Naive B cell (primary cell): ENCODE results near the gene SULT1A3. TPM values are rescaled to one million over a fixed set of nuclear protein-coding genes. Genes with fewer than 3 reads are reported as not detected.
A peak's percentile ranks its signal among the peaks of the same experiment; 100 is the strongest.
"Not testable (repeated sequence)": the region's sequence is repeated elsewhere in the genome, so short reads cannot be mapped to it uniquely, and the experiment has no call there.

Experiments
- ATAC-seq, 2 donors: fragments of 150-1000 bp; cut with Tn5 transposase; 2 replicates each; pipeline ENCODE4 v1.10.0; 2021; ENCODE audit warnings: low read depth in 2 of 2, mild to moderate bottlenecking in 2 of 2, moderate library complexity in 2 of 2
- DNase-seq: peaks from one replicate; pipeline ENCODE4 v3.0.0; 2022
- H3K27ac Mint-ChIP-seq, 6 donors: one replicate each; pipeline ENCODE4 v1.8.0; 2020 to 2022; ENCODE audit warnings: mild to moderate bottlenecking in 6 of 6, mixed read lengths in 6 of 6, moderate library complexity in 5 of 6, inconsistent platforms in 2 of 6
- H3K27me3 Mint-ChIP-seq, 3 donors: one replicate each; pipeline ENCODE4 v1.8.0; 2021 to 2022; ENCODE audit warnings: mixed read lengths in 3 of 3, mild to moderate bottlenecking in 1 of 3
- H3K36me3 Mint-ChIP-seq, 2 donors: one replicate each; pipeline ENCODE4 v1.8.0; 2020 to 2022; ENCODE audit warnings: mixed read lengths in 2 of 2, inconsistent platforms in 1 of 2, mild to moderate bottlenecking in 1 of 2
- H3K4me1 Mint-ChIP-seq, 3 donors: one replicate each; pipeline ENCODE4 v1.8.0; 2020 to 2022; ENCODE audit warnings: mixed read lengths in 3 of 3, inconsistent platforms in 1 of 3, mild to moderate bottlenecking in 1 of 3, moderate library complexity in 1 of 3
- H3K4me3 Mint-ChIP-seq, 8 donors: one replicate each; pipeline ENCODE4 v1.8.0; 2020 to 2022; ENCODE audit warnings: mild to moderate bottlenecking in 8 of 8, mixed read lengths in 8 of 8, moderate library complexity in 8 of 8, inconsistent platforms in 2 of 8
- H3K9me3 Mint-ChIP-seq, 7 donors: one replicate each; pipeline ENCODE4 v1.8.0; 2020 to 2022; ENCODE audit warnings: mixed read lengths in 7 of 7, mild to moderate bottlenecking in 5 of 7, inconsistent platforms in 2 of 7, moderate library complexity in 1 of 7
- polyA plus RNA-seq, 6 donors: library from polyadenylated mRNA; unstranded; fragments of 300-500 nt; fragmentation: Illumina TruSeq; gene quantifications; one replicate each; pipeline ENCODE4 v1.2.3, GENCODE V29; 2021; ENCODE audit warnings: low read depth in 6 of 6

SULT1A3 gene
- 1 to 10 TPM in 3 of 6 donors, under 1 TPM in 1, not detected in 2; 0.69 to 6.5 (median 2.5) TPM for polyA plus RNA-seq

DNA sequence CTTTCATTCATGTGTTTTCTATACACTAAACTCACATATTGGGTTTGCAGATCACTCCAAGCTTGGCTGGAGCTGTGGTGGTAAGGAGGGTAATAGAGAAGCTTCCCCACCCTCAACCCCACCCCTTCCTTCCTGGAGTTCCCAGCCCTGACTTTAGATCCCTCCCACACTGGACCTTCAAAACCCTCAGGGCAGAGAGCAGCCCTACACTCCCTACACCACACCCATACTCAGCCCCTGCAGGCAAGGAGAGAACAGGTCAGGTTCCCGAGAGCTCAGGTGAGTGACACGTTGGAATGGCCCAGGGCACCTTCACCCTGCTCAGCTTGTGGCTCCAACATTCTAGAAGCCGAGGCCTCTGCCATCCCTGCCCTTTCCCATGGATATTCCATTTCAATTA lies at the start of gene SULT1A3:
Gene SULT1A3 (plus strand): TSS at position 207 of the 400 bp plus-strand sequence. CDS start 1,474 bp downstream, outside the sequence.
- H3K27ac Mint-ChIP-seq, H3K36me3 Mint-ChIP-seq, DNase-seq, ATAC-seq, H3K27me3 Mint-ChIP-seq, H3K4me3 Mint-ChIP-seq, H3K9me3 Mint-ChIP-seq, H3K4me1 Mint-ChIP-seq: not testable (repeated sequence)

DNA sequence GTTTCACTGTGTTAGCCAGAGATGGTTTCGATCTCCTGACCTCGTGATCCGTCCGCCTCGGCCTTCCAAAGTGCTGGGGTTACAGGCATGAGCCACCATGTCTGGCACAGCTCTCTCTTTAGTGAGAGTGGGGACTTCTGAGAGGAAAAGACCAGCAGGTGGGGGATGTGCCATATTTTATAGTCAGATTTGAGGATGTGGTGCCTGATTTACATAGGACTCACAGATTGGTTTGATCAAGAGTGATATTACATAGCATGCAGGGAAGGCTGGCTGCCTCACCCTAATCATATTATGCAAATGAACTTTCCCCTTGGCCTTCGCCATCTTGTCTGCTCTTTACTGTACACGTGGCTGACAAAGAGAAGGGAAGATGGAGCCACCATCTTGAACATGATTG lies 48.0 kb upstream of the SULT1A3 start:
- Mint-ChIP-seq H3K27ac (peak overlapping the region in 1 of 6 donors; percentile 62), H3K27me3 (no peaks in the 10 kb centered on the region), H3K4me1 (peaks cover 0 to 7% (median 6%) of the 10 kb centered on the region in 3 donors), H3K36me3 (peaks cover 0 to 5% of the 10 kb centered on the region in 2 donors), H3K4me3 (peak overlapping the region in 1 of 8 donors; percentile 20), H3K9me3 (peaks cover 0 to 19% (median 7%) of the 10 kb centered on the region in 7 donors)
- ATAC-seq: peak; percentile 41 to 49
- no peak for DNase-seq

DNA sequence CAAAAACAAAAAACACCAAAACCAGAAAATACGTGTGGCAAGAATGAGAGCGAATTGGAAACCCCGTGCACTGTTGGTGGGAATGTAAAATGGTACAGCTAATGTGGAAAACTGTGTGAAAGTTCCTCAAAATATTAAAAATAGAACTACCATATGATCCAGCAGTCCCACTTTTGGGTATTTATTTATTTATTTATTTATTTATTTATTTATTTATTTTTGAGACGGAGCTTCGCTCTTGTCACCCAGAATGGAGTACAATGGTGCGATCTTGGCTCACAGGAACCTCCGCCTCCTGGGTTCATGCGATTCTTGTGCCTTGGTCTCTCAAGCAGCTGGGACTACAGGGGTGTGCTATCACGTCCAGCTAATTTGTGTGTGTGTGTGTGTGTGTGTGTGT lies 46.5 kb upstream of the SULT1A3 start:
- DNase-seq (no peak), ATAC-seq (no peak)
- Mint-ChIP-seq H3K27me3 (no peaks in the 10 kb centered on the region), H3K9me3 (peaks cover 0 to 19% (median 7%) of the 10 kb centered on the region in 7 donors), H3K36me3 (peaks cover 0 to 5% of the 10 kb centered on the region in 2 donors), H3K4me3 (no peak overlapping the region), H3K27ac (no peak overlapping the region), H3K4me1 (peaks cover 0 to 7% (median 6%) of the 10 kb centered on the region in 3 donors)

DNA sequence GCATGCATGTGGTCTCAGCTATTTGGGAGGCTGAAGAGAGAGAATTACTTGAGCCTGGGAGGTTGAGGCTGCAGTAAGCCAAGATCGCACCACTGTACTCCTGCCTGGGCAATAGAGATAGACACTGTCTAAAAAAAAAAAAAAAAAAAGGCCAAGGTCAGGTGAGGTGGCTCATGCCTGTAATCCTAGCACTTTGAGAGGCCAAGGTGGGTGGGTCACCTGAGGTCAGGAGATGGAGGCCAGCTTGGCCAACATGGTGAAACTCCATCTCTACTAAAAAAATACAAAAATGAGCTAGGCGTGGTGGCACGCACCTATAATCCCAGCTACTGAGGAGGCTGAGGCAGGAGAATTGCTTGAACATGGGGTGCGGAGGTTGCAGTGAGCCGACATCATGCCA lies 43.9 kb upstream of the SULT1A3 start:
- Mint-ChIP-seq H3K36me3 (no peaks in the 10 kb centered on the region), H3K27me3 (no peaks in the 10 kb centered on the region), H3K4me1 (peaks cover 0 to 7% (median 6%) of the 10 kb centered on the region in 3 donors), H3K27ac (peak overlapping the region in 1 of 6 donors; percentile 24), H3K4me3 (no peak overlapping the region), H3K9me3 (peaks cover 0 to 5% (median 2%) of the 10 kb centered on the region in 7 donors)
- DNase-seq: no peak
- ATAC-seq: no peak

DNA sequence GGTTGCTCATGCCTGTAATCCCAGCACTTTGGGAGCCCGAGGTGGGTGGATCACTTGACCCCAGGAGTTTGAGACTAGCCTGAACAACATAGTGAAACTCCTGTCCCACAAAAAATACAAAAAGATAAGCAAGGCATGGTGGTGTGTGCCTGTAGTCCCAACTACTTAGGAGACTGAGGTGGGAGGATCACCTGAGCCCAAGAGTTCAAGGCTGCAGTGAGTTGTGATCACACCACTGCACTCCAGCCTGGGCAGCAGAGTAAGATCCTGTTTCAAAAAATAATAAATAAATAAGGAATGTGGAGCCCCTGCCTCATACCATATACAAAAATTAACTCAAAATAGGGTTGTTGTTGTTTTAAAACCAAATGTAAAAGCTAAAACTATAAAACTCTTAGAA lies 41.8 kb upstream of the SULT1A3 start:
- Mint-ChIP-seq H3K36me3 (no peaks in the 10 kb centered on the region), H3K27ac (peak overlapping the region in 1 of 6 donors; percentile 32), H3K9me3 (no peaks in the 10 kb centered on the region), H3K4me3 (no peak overlapping the region), H3K27me3 (no peaks in the 10 kb centered on the region), H3K4me1 (no peaks in the 10 kb centered on the region)
- ATAC-seq (no peak), DNase-seq (no peak)

DNA sequence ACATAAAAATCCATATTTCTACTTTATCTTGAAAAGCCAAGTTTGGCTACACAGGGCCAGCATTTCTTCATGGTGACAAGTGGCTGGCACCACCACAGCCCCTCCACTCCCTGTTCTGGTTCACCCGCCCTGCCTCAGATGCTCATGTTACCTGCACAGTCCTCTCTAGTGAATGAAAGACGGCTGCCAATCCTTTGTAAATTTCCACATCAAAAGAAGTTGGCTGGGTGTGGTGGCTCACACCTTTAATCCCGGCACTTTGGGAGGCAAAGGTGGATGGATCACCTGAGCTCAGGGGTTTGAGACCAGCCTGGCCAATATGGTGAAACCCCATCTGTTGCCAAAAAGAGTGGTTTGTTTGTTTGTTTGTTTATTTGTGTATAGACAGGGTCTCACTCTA lies 35.5 kb upstream of the SULT1A3 start:
- DNase-seq (no peak), ATAC-seq (no peak)
- H3K36me3 Mint-ChIP-seq: no peaks in the 10 kb centered on the region
- no peak overlapping the region for H3K4me3 Mint-ChIP-seq
- H3K27ac Mint-ChIP-seq: peak overlapping the region in 2 of 6 donors; percentile 65 to 77
- H3K9me3 Mint-ChIP-seq: no peaks in the 10 kb centered on the region
- no peaks in the 10 kb centered on the region for H3K27me3 Mint-ChIP-seq
- H3K4me1 Mint-ChIP-seq: peaks cover 25 to 40% (median 29%) of the 10 kb centered on the region in 3 donors

DNA sequence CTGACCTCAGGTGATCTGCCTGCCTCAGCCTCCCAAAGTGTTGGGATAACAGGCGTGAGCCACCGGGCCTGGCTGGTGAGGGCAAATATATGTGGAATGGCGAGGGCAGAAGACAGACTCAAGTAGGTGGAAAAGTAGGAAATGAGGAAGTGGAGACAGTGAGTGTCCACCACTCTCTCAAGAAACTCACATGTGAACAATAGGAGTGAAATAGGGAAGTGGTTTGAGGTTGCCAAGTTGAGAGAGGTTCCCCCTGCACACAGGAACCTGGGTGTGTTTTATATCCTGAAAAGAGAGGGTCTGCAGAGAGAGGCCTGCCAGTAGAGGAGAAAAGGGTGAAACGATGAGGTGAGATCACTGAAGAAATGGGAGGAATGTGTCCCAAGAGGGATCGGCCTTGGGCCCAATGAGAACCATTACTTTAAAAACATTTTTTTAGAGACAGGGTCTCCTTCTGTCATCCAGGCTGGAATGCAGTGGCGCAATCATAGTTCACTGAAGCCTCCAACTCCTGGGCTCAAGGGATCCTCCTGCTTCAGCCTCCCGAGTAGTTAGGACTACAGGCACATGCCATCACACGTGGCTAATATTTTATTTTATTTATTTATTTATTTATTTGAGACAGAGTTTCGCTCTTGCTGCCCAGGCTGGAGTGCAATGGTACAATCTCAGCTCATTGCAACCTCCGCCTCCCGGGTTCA lies 32.7 kb upstream of the SULT1A3 start:
- peak; percentile 100 for ATAC-seq
- peaks cover 25 to 40% (median 29%) of the 10 kb centered on the region in 3 donors for H3K4me1 Mint-ChIP-seq
- no peaks in the 10 kb centered on the region for H3K27me3 Mint-ChIP-seq
- H3K36me3 Mint-ChIP-seq: no peaks in the 10 kb centered on the region
- peak overlapping the region in 5 of 6 donors; percentile 13 to 86 (median 81) for H3K27ac Mint-ChIP-seq
- H3K9me3 Mint-ChIP-seq: no peaks in the 10 kb centered on the region
- DNase-seq: peak; percentile 71
- H3K4me3 Mint-ChIP-seq: peak overlapping the region; percentile 3 to 93 (median 74)

DNA sequence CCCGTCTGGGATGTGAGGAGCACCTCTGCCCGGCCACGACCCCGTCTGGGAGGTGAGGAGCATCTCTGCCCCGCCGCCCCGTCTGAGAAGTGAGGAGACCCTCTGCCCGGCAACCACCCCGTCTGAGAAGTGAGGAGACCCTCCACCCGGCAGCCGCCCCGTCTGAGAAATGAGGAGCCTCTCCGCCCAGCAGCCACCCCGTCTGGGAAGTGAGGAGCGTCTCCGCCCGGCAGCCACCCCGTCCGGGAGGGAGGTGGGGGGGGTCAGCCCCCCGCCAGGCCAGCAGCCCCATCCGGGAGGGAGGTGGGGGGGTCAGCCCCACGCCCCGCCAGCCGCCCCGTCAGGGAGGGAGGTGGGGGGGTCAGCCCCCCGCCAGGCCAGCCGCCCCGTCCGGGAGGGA lies 30.3 kb upstream of the SULT1A3 start:
- not testable (repeated sequence) for ATAC-seq, H3K4me3 Mint-ChIP-seq, H3K36me3 Mint-ChIP-seq, H3K27ac Mint-ChIP-seq, H3K27me3 Mint-ChIP-seq, DNase-seq, H3K9me3 Mint-ChIP-seq
- H3K4me1 Mint-ChIP-seq: peaks cover 25 to 37% (median 29%) of the 10 kb centered on the region in 3 donors

DNA sequence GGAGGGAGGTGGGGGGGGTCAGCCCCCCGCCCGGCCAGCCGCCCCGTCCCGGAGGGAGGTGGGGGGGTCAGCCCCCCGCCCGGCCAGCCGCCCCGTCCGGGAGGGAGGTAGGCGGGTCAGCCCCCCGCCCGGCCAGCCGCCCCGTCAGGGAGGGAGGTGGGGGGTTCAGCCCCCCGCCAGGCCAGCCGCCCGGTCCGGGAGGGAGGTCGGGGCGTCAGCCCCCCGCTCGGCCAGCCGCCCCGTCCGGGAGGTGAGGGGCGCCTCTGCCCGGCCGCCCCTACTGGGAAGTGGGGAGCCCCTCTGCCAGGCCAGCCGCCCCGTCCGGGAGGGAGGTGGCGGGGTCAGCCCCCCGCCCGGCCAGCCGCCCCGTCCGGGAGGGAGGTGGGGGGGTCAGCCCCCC lies 29.6 kb upstream of the SULT1A3 start:
- not testable (repeated sequence) for ATAC-seq, H3K9me3 Mint-ChIP-seq, H3K4me3 Mint-ChIP-seq, H3K27ac Mint-ChIP-seq, H3K27me3 Mint-ChIP-seq, H3K36me3 Mint-ChIP-seq, DNase-seq
- H3K4me1 Mint-ChIP-seq: peaks cover 25 to 36% (median 29%) of the 10 kb centered on the region in 3 donors

DNA sequence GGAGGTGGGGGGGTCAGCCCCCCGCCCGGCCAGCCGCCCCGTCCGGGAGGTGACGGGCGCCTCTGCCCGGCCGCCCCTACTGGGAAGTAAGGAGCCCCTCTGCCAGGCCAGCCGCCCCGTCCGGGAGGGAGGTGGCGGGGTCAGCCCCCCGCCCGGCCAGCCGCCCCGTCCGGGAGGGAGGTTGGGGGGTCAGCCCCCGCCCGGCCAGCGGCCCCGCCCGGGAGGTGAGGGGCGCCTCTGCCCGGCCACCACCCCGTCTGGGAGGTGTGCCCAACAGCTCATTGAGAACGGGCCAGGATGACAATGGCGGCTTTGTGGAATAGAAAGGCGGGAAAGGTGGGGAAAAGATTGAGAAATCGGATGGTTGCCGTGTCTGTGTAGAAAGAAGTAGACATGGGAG lies 28.9 kb upstream of the SULT1A3 start:
- not testable (repeated sequence) for DNase-seq, H3K27me3 Mint-ChIP-seq, H3K36me3 Mint-ChIP-seq, H3K9me3 Mint-ChIP-seq, ATAC-seq, H3K27ac Mint-ChIP-seq, H3K4me3 Mint-ChIP-seq
- peaks cover 20 to 29% (median 23%) of the 10 kb centered on the region in 3 donors for H3K4me1 Mint-ChIP-seq

DNA sequence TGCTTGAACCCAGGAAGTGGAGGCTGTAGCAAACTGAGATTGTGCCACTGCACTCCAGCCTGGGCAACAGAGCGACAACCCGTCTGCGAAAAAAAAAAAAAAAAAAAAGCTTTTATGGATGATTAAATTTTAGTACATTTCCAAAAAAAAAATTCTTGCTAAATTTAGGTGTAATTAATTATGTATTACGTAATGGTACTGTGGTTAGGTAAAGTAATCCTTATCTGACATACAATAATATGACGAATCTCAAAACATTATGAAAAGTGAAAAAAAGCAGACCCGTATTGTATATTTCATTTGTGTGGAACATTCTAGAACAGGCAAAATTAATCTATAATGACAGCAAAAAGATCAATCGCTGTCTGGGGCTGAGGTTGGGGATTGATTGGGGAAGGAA lies 26.0 kb upstream of the SULT1A3 start:
- H3K9me3 Mint-ChIP-seq: no peaks in the 10 kb centered on the region
- H3K4me1 Mint-ChIP-seq: peaks cover 0 to 6% (median 0%) of the 10 kb centered on the region in 3 donors
- H3K27ac Mint-ChIP-seq: peak overlapping the region in 2 of 6 donors; percentile 27 to 37
- ATAC-seq (no peak), DNase-seq (no peak)
- no peak overlapping the region for H3K4me3 Mint-ChIP-seq
- no peaks in the 10 kb centered on the region for H3K36me3 Mint-ChIP-seq
- no peaks in the 10 kb centered on the region for H3K27me3 Mint-ChIP-seq

DNA sequence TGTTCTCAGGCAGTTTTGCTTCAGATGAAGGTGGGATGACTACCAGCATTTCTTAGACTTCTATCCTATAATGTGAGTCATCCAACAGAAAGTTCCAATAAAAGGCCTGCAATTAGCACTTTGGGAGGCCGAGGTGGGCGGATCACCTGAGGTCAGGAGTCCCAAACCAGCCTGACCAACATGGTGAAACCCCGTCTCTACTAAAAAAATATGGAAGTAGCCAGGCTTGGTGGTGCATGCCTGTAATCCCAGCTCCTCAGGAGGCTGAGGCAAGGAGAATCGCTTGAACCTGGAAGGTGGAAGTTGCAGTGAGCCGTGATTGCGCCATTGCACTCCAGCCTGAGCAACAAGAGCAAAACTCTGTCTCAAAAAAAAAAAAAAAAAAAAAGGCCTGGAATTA lies 22.2 kb upstream of the SULT1A3 start:
- H3K27me3 Mint-ChIP-seq, ATAC-seq, H3K9me3 Mint-ChIP-seq, DNase-seq, H3K36me3 Mint-ChIP-seq, H3K27ac Mint-ChIP-seq, H3K4me1 Mint-ChIP-seq: not testable (repeated sequence)
- H3K4me3 Mint-ChIP-seq: peak overlapping the region in 1 of 8 donors; percentile 5

DNA sequence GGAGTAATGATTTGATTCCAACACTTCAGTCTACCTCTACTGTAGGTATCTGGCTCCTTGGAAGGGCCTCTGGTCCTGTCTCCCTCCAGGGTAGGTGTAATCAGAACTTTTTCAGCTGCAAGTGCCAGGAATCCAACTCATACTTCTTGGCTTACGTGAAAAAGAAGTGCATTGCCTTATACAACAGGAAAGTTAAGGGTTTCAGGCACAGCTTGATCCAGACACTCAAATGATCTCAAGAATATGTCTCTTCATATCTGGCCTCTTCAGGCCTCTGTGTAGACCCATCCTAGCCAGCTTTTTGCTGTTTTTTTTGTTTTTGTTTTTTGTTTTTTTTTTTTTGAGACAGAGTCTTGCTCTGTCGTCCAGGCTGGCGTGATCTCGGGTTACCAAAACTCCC lies 19.9 kb upstream of the SULT1A3 start:
- Mint-ChIP-seq H3K27ac (no peak overlapping the region), H3K4me3 (peak overlapping the region in 1 of 8 donors; percentile 18), H3K4me1 (peaks cover 6 to 14% (median 11%) of the 10 kb centered on the region in 3 donors)

DNA sequence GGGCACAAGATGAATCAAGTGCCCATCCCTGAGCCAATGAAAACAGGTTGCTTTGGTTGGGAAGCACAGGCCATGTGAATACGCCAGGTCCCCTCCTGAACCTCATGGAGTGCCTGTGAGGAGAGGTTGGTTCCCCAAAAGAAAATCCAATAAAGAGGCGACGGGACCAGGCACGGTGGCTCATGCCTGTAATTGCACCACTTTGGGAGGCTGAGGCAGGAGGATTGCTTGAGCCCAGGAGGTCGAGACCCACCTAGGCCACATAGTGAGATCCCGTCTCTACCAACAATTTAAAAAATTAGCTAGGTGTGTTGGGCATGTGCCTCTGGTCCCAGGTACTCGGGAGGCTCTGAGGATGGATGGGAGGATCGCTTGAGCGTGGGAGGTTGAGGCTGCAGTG lies 19.1 kb upstream of the SULT1A3 start:
- no peaks in the 10 kb centered on the region for H3K27me3 Mint-ChIP-seq
- ATAC-seq (no peak), DNase-seq (no peak)
- H3K27ac Mint-ChIP-seq: peak overlapping the region in 1 of 6 donors; percentile 74
- H3K4me1 Mint-ChIP-seq: peaks cover 12 to 18% (median 18%) of the 10 kb centered on the region in 3 donors
- no peaks in the 10 kb centered on the region for H3K9me3 Mint-ChIP-seq
- no peak overlapping the region for H3K4me3 Mint-ChIP-seq
- peaks cover 0 to 9% of the 10 kb centered on the region in 2 donors for H3K36me3 Mint-ChIP-seq

More for the DNA sequence above, 19.9 kb upstream of the SULT1A3 start:
- Mint-ChIP-seq H3K27me3 (no peaks in the 10 kb centered on the region), H3K36me3 (peaks cover 0 to 2% of the 10 kb centered on the region in 2 donors), H3K9me3 (no peaks in the 10 kb centered on the region)
- no peak for DNase-seq
- ATAC-seq: no peak
